Activated CD4-positive, alpha-beta T cell treated with anti-CD3 and anti-CD28 coated beads, Interleukin-2, Interleukin-4, amounts not matched to agents 100 ng/mL and 50 ng/mL, durations not matched to agents 16 hours and 8 hours (primary cell): ENCODE results near the gene TC2N.
"Not testable (repeated sequence)": the region's sequence is repeated elsewhere in the genome, so short reads cannot be mapped to it uniquely, and the experiment has no call there.

Experiments used
- DNase-seq: peaks from one replicate; pipeline ENCODE4 v3.0.0-alpha.2; 2020; ENCODE audit warnings: low spot score

Gene TC2N

DNA sequence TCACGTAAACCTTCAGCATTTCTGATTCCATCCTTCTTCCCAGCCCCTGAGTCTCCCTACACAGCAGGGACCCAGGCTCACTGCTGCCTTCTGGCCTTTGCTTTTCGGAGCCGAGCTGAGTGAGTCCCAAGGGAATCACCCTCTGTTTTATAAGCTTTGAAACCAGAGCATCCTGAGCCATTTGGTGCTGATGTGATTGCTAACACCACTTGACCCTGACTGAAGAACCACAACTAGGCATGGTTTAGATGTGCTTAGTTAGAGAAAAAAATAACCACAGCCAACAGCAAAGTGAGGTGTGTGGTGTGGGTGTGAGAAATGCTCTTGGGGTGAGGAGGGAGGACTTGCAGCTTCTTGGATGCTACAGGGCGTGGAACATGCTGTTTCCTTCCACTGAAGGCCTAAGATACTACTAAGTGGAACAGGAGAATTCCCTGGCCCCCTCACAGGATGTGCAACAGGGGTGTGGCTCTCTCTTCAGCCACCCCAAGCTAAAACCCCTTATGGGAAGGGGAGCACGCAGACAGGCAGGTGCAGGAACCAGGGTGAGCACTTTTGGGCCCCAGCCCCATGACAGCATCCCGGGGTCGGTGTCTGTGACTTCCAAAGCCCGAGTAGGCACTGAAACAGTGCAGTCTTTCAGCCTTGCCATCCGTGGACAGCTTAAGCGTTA lies at the start of gene TC2N:
Gene TC2N, minus strand, starts transcription at position 221 of the 673 bp plus-strand sequence. CDS start 53,767 bp downstream, outside the sequence.
- DNase-seq = peak; percentile 83

DNA sequence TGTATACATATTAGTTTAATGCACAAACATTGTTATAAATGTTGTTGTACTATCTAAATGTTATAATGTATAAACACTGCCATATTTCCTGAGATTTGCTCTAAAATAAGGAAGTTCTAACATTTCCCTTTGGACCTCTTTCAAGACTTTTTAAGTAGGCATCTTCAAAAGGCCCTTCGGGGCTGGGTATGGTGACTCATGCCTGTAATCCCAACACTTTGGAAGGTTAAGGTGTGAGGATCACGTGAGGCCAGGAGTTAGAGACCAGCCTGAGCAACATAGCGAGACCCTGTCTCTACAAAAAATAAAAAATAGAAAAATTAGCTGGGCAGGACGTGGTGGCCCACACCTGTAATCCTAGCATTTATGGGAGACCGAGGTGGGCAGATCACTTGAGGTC lies 44.7 kb upstream of the TC2N start:
- DNase-seq = no peak

GRCh38 chr14:91911474-91912032 lies 44.2 kb upstream of the TC2N start:
- DNase-seq = peak; percentile 61

GRCh38 chr14:91910196-91910595 lies 42.9 kb upstream of the TC2N start:
- no peak for DNase-seq

DNA sequence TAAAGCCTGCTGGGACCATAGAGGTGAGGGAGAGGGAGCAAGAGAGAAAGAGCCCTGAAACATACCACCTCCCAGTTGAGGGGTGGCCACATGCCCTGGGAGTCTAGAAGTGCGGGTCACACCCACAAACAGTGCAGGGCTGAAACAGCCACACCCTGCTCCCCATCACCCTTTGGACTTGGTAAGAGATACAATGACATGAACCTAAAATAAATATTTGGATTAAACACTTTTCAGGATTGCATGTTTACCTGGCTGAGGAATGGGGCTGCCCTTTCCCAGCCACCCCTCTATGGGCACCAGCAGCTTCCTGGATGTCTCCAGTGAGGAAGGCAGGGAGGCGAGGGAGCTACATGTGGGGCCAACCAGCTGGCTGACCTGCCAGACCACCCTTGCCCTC lies 39.0 kb upstream of the TC2N start:
- DNase-seq = no peak

GRCh38 chr14:91904956-91905645 lies 37.8 kb upstream of the TC2N start:
- DNase-seq = no peak

GRCh38 chr14:91904483-91904882 lies 37.1 kb upstream of the TC2N start:
- no peak for DNase-seq

DNA sequence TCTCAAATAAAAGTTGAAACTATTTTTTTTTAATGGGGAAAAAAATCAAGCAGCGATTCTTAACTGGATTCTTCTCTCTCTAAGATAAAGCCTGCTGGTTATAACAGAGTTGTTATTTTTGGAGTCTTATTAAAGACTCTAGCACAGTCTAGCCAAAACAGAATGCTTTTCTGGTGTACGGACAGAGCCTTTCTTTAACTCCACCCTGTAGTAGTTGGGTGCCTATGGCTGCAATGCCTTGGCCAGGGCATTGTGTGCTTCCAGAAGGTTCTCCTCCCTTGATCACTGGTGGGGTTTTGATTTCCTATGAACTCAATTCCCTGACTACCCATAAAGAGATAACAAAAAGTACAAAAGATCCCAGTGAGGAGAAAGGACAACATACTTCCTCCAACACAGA lies 35.7 kb upstream of the TC2N start:
- DNase-seq = no peak

- DNase-seq = no peak
Measured at GRCh38 chr14:91902336-91902735, 35.0 kb upstream of the TC2N start.

DNA sequence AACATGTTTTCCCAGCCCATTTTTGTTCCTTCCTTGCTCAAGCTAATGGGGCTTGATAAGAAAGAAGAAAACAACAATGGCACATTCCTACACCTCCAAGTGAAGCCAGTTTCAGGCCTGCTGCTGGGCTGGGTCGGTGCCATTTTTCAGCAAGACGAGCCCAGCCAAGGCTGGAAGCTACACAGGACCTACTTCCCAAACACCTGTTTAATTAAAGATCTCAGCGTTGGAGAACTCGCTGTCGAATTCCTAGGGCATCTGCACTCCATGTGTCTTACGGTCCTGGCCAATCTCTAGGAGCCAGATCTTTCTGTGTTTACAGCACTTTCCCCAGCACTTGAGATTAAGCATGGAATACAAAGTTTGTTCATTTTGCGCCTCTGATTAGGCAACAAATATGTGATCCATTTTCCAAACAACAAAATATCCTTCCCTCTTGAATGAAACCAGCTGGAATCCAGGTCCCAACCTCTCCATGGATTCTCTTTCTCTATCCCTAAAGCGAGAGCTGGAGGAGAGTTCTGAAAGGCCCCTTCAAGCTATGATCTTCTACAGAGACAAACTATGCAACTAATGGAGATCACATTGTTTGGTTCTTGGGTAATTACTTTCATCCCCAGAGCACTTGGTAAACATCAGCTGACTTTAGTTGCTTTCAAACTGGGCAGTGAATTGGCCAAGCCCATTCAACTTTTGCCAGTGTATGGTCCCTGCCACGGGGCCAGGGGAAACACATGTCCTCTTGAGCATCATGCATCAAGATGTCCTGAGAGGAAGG lies 34.3 kb upstream of the TC2N start:
- DNase-seq = no peak

GRCh38 chr14:91899806-91900205 lies 32.5 kb upstream of the TC2N start:
- no peak for DNase-seq

- DNase-seq = no peak
Measured at GRCh38 chr14:91899213-91899612, 31.9 kb upstream of the TC2N start.

DNA sequence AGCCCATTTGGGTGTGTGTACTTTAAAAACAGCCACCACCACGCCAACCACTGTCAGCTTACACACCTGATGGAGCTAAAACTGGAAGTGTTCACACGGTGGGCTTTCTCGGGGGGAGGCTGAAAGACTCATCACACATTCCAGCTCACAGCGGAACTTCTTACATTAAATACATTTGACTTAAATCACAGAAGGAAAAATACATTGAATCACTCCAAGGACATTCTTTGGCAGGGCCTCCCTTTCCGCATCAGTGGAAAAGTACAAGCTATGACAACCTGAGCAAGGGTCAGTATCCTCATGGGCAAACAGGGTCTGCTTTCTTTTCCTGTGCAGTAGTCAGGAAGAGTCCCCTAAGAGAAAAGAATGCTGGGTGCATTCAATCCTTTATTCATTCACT lies 31.0 kb upstream of the TC2N start:
- no peak for DNase-seq

GRCh38 chr14:91897716-91898115 lies 30.4 kb upstream of the TC2N start:
- not testable (repeated sequence) for DNase-seq

GRCh38 chr14:91897106-91897701 lies 29.9 kb upstream of the TC2N start:
- no peak for DNase-seq

DNA sequence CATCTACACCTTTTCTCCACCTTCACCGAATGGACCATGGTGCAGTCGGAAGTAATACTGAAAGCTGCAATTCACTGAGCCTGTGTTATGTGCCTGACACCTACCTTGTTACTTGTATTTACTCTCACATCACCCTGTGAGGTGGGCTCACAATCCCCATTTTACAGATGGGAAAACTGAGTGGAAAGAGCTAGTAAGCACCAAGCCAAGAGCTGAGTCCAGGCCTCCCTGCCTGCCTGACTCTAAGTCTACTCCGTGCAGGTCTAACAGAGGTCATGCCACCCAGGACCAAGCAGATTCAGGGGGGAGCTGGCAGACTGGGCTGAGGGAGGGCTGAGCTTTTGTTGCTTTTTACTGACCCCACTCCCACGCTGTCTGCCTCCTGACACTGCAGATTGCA lies 29.1 kb upstream of the TC2N start:
- no peak for DNase-seq

GRCh38 chr14:91893669-91894068 lies 26.3 kb upstream of the TC2N start:
- no peak for DNase-seq

- peak; percentile 20 for DNase-seq
Measured at GRCh38 chr14:91893007-91893406, 25.7 kb upstream of the TC2N start.

GRCh38 chr14:91891721-91892220 lies 24.4 kb upstream of the TC2N start:
- no peak for DNase-seq

GRCh38 chr14:91891101-91891500 lies 23.8 kb upstream of the TC2N start:
- DNase-seq = no peak

- no peak for DNase-seq
Measured at GRCh38 chr14:91890291-91890749, 23.0 kb upstream of the TC2N start.
